ENCODE results near the gene ARCN1. TPM values are rescaled to one million over a fixed set of nuclear protein-coding genes. Genes with fewer than 3 reads are reported as not detected.
A peak's percentile ranks its signal among the peaks of the same experiment; 100 is the strongest.

ARCN1 gene
- total and polyA plus RNA-seq, 4 experiments from 2014 or later: 133 to 168 (median 145) TPM

GRCh38 chr11:118636569-118637290 lies 64.5 kb downstream of the ARCN1 start:
- Histone ChIP-seq H3K4me1 (ENCODE audit: insufficient read depth, low read length) (no peaks in the 10 kb centered on the region), H3K27ac (ENCODE audit: low read depth, low read length) (no peak overlapping the region), H3K9me3 (ENCODE audit: control insufficient read depth in 1 of 2, low read length in 2 of 2) (no peaks in the 10 kb centered on the region), H3K36me3 (ENCODE audit: insufficient read depth, low read length) (no peaks in the 10 kb centered on the region), H3K4me3 (ENCODE audit: low read length in 2 of 2) (no peak overlapping the region), H3K27me3 (ENCODE audit: insufficient read depth, low read length) (no peaks in the 10 kb centered on the region)
- H3K27ac Mint-ChIP-seq: no peak overlapping the region
- no peak overlapping the region for H3K4me3 Mint-ChIP-seq
- intact Hi-C loops (cut with micrococcal nuclease): no loop called here
- peaks cover 0 to 1% (median 0%) of the 10 kb centered on the region in 4 donors for H3K4me1 Mint-ChIP-seq
- CTCF ChIA-PET (ENCODE audit: partially characterized antibody): interaction anchor here (1.6 to 4.1 kb wide), 3 partner anchors 18 to 25 kb away, joined by 3 to 21 read pairs (median 3); no protein-coding TSS in a partner anchor
- POLR2A ChIA-PET (ENCODE audit: partially characterized antibody): interaction anchor here (1.7 kb wide), 1 partner anchor 9 kb away, joined by 5 read pairs; no protein-coding TSS in a partner anchor
- no peak for DNase-seq
- H3K36me3 Mint-ChIP-seq: no peaks in the 10 kb centered on the region
- H3K9me3 Mint-ChIP-seq: no peaks in the 10 kb centered on the region
- H3K27me3 Mint-ChIP-seq: no peaks in the 10 kb centered on the region

GRCh38 chr11:118638726-118639125 lies 66.5 kb downstream of the ARCN1 start:
- ChIA-PET POLR2A (ENCODE audit: partially characterized antibody) (no interaction called here), CTCF (ENCODE audit: partially characterized antibody) (interaction anchor here (0.7 kb wide), 1 partner anchor 509 kb away, joined by 3 read pairs; no protein-coding TSS in a partner anchor)
- no peak for DNase-seq
- H3K4me1 Mint-ChIP-seq: peaks cover 0 to 1% (median 0%) of the 10 kb centered on the region in 4 donors
- Histone ChIP-seq H3K27me3 (ENCODE audit: insufficient read depth, low read length) (no peaks in the 10 kb centered on the region), H3K9me3 (ENCODE audit: control insufficient read depth in 1 of 2, low read length in 2 of 2) (no peaks in the 10 kb centered on the region), H3K4me1 (ENCODE audit: insufficient read depth, low read length) (no peaks in the 10 kb centered on the region), H3K27ac (ENCODE audit: low read depth, low read length) (no peak overlapping the region), H3K36me3 (ENCODE audit: insufficient read depth, low read length) (no peaks in the 10 kb centered on the region), H3K4me3 (ENCODE audit: low read length in 2 of 2) (no peak overlapping the region)
- no peaks in the 10 kb centered on the region for H3K27me3 Mint-ChIP-seq
- no peak overlapping the region for H3K27ac Mint-ChIP-seq
- H3K36me3 Mint-ChIP-seq: no peaks in the 10 kb centered on the region
- no peak overlapping the region for H3K4me3 Mint-ChIP-seq
- intact Hi-C loops (cut with micrococcal nuclease): no loop called here
- H3K9me3 Mint-ChIP-seq: no peaks in the 10 kb centered on the region

GRCh38 chr11:118639899-118640298 lies 67.7 kb downstream of the ARCN1 start:
- ChIA-PET POLR2A (ENCODE audit: partially characterized antibody) (no interaction called here), CTCF (ENCODE audit: partially characterized antibody) (no interaction called here)
- peak overlapping the region in 1 of 7 donors; percentile 81 for H3K27ac Mint-ChIP-seq
- no peaks in the 10 kb centered on the region for H3K36me3 Mint-ChIP-seq
- Histone ChIP-seq H3K9me3 (ENCODE audit: control insufficient read depth in 1 of 2, low read length in 2 of 2) (no peaks in the 10 kb centered on the region), H3K4me1 (ENCODE audit: insufficient read depth, low read length) (no peaks in the 10 kb centered on the region), H3K27me3 (ENCODE audit: insufficient read depth, low read length) (no peaks in the 10 kb centered on the region), H3K4me3 (ENCODE audit: low read length in 2 of 2) (no peak overlapping the region), H3K36me3 (ENCODE audit: insufficient read depth, low read length) (no peaks in the 10 kb centered on the region), H3K27ac (ENCODE audit: low read depth, low read length) (no peak overlapping the region)
- DNase-seq: no peak
- intact Hi-C loops (cut with micrococcal nuclease): no loop called here
- no peak overlapping the region for H3K4me3 Mint-ChIP-seq
- no peaks in the 10 kb centered on the region for H3K27me3 Mint-ChIP-seq
- no peaks in the 10 kb centered on the region for H3K9me3 Mint-ChIP-seq
- peaks cover 0 to 1% (median 0%) of the 10 kb centered on the region in 4 donors for H3K4me1 Mint-ChIP-seq

GRCh38 chr11:118640332-118641154 lies 68.3 kb downstream of the ARCN1 start:
- POLR2A ChIA-PET (ENCODE audit: partially characterized antibody): no interaction called here
- intact Hi-C loops (cut with micrococcal nuclease): no loop called here
- Mint-ChIP-seq H3K4me3 (no peak overlapping the region), H3K27ac (no peak overlapping the region), H3K36me3 (no peaks in the 10 kb centered on the region), H3K9me3 (no peaks in the 10 kb centered on the region), H3K27me3 (no peaks in the 10 kb centered on the region), H3K4me1 (no peaks in the 10 kb centered on the region)
- H3K36me3 ChIP-seq (ENCODE audit: insufficient read depth, low read length): no peaks in the 10 kb centered on the region
- H3K4me3 ChIP-seq (ENCODE audit: low read length in 2 of 2): no peak overlapping the region
- H3K27me3 ChIP-seq (ENCODE audit: insufficient read depth, low read length): no peaks in the 10 kb centered on the region
- no peak overlapping the region for H3K27ac ChIP-seq (ENCODE audit: low read depth, low read length)
- CTCF ChIA-PET (ENCODE audit: partially characterized antibody): interaction anchor here (0.7 kb wide), 1 partner anchor 19 kb away, joined by 3 read pairs; no protein-coding TSS in a partner anchor
- H3K4me1 ChIP-seq (ENCODE audit: insufficient read depth, low read length): no peaks in the 10 kb centered on the region
- no peaks in the 10 kb centered on the region for H3K9me3 ChIP-seq (ENCODE audit: control insufficient read depth in 1 of 2, low read length in 2 of 2)
- DNase-seq: no peak

- Histone ChIP-seq H3K9me3 (ENCODE audit: control insufficient read depth in 1 of 2, low read length in 2 of 2) (no peaks in the 10 kb centered on the region), H3K36me3 (ENCODE audit: insufficient read depth, low read length) (no peaks in the 10 kb centered on the region), H3K4me3 (ENCODE audit: low read length in 2 of 2) (no peak overlapping the region), H3K27me3 (ENCODE audit: insufficient read depth, low read length) (no peaks in the 10 kb centered on the region), H3K27ac (ENCODE audit: low read depth, low read length) (no peak overlapping the region), H3K4me1 (ENCODE audit: insufficient read depth, low read length) (no peaks in the 10 kb centered on the region)
- H3K27ac Mint-ChIP-seq: no peak overlapping the region
- H3K36me3 Mint-ChIP-seq: no peaks in the 10 kb centered on the region
- H3K27me3 Mint-ChIP-seq: peaks cover 0 to 2% of the 10 kb centered on the region in 2 donors
- H3K9me3 Mint-ChIP-seq: no peaks in the 10 kb centered on the region
- ChIA-PET CTCF (ENCODE audit: partially characterized antibody) (interaction anchor here (0.7 kb wide), 1 partner anchor 18 kb away, joined by 3 read pairs; no protein-coding TSS in a partner anchor), POLR2A (ENCODE audit: partially characterized antibody) (no interaction called here)
- DNase-seq: no peak
- H3K4me1 Mint-ChIP-seq: no peaks in the 10 kb centered on the region
- intact Hi-C loops (cut with micrococcal nuclease): no loop called here
- H3K4me3 Mint-ChIP-seq: no peak overlapping the region
Measured at GRCh38 chr11:118641397-118642019, 69.3 kb downstream of the ARCN1 start.

- Mint-ChIP-seq H3K36me3 (no peaks in the 10 kb centered on the region), H3K27me3 (peaks cover 0 to 2% of the 10 kb centered on the region in 2 donors), H3K4me3 (no peak overlapping the region), H3K27ac (no peak overlapping the region), H3K9me3 (peaks cover 0 to 3% (median 0%) of the 10 kb centered on the region in 8 donors), H3K4me1 (no peaks in the 10 kb centered on the region)
- H3K4me3 ChIP-seq (ENCODE audit: low read length in 2 of 2): no peak overlapping the region
- intact Hi-C loops (cut with micrococcal nuclease): no loop called here
- no peak for DNase-seq
- ChIA-PET CTCF (ENCODE audit: partially characterized antibody) (interaction anchor here (1.1 kb wide), 1 partner anchor 30 kb away, joined by 3 read pairs; no protein-coding TSS in a partner anchor), POLR2A (ENCODE audit: partially characterized antibody) (no interaction called here)
- no peak overlapping the region for H3K27ac ChIP-seq (ENCODE audit: low read depth, low read length)
- H3K4me1 ChIP-seq (ENCODE audit: insufficient read depth, low read length): no peaks in the 10 kb centered on the region
- no peaks in the 10 kb centered on the region for H3K36me3 ChIP-seq (ENCODE audit: insufficient read depth, low read length)
- no peaks in the 10 kb centered on the region for H3K27me3 ChIP-seq (ENCODE audit: insufficient read depth, low read length)
- H3K9me3 ChIP-seq (ENCODE audit: control insufficient read depth in 1 of 2, low read length in 2 of 2): no peaks in the 10 kb centered on the region
Measured at GRCh38 chr11:118643142-118643994, 71.2 kb downstream of the ARCN1 start.

Measured in CD4-positive, alpha-beta memory T cell (primary cell).